ENCODE data around the gene UBAP1L. TPM values are rescaled to one million over a fixed set of nuclear protein-coding genes. Genes with fewer than 3 reads are reported as not detected.
A peak's percentile ranks its signal among the peaks of the same experiment; 100 is the strongest.

Gene UBAP1L
- total RNA-seq, 1 donor from 2014 or later: 1.8 TPM

DNA sequence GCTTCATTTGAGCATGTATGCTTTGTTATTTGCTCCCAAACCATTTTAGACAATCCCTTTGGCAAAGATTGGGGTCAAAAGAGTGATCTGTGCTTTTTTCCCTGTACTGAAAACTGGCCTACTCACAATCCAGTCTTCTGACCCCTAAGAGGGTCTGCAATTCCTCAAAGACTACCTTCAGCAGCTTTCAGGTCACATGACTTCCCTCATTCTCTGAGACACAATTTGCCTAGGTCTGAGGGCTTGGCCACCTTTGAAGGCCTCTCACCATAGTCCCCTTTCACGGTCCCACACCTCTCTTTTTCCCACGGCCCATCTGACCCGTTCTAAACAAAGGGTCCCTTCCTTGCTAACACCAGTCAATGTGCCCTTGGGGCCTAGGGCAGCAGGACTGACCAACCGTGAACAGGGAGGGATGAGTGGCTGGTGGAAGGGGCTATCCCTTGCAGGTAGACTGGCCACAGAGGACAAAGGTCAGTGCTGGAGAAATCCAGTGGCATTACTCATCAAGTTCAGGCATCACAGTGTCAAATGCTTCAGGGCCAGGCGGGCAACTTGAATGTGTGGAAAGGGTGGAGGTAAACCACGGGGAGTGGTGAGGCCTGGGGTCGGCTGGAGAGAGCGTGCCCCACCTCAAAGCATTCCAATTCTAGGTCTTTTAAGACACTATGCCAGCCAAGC is 58.0 kb downstream of the UBAP1L start:
- TF ChIP-seq, protein P1, sequence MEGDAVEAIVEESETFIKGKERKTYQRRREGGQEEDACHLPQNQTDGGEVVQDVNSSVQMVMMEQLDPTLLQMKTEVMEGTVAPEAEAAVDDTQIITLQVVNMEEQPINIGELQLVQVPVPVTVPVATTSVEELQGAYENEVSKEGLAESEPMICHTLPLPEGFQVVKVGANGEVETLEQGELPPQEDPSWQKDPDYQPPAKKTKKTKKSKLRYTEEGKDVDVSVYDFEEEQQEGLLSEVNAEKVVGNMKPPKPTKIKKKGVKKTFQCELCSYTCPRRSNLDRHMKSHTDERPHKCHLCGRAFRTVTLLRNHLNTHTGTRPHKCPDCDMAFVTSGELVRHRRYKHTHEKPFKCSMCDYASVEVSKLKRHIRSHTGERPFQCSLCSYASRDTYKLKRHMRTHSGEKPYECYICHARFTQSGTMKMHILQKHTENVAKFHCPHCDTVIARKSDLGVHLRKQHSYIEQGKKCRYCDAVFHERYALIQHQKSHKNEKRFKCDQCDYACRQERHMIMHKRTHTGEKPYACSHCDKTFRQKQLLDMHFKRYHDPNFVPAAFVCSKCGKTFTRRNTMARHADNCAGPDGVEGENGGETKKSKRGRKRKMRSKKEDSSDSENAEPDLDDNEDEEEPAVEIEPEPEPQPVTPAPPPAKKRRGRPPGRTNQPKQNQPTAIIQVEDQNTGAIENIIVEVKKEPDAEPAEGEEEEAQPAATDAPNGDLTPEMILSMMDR (IDR thresholded peaks at IDR 0.05; ENCODE audit: insufficient read depth, low read depth, low read length): no peak
- no peak for TF ChIP-seq EZH2 (IDR thresholded peaks at IDR 0.05; ENCODE audit: insufficient read depth, low read length)
- H3K27me3 ChIP-seq (ENCODE audit: insufficient read depth, low read length): peaks cover 29% of the 10 kb centered on the region
- no peaks in the 10 kb centered on the region for H3K36me3 ChIP-seq (ENCODE audit: insufficient read depth, low read length)
- peak; percentile 51 for DNase-seq (ENCODE audit: low read depth)
- H2AFZ ChIP-seq (ENCODE audit: low read depth, low read length): no peak overlapping the region
- H3K4me3 ChIP-seq (ENCODE audit: insufficient read depth, low read depth, low read length): no peak overlapping the region
- H3K79me2 ChIP-seq (ENCODE audit: insufficient read depth, low read length): no peaks in the 10 kb centered on the region
- H3K36me3 Mint-ChIP-seq (ENCODE audit: low read depth, unreplicated experiment): peaks cover 2% of the 10 kb centered on the region
- FAIRE-seq: no peak
- no peak overlapping the region for H3K4me2 ChIP-seq (ENCODE audit: low read length)
- H3K27ac ChIP-seq (ENCODE audit: low read depth, low read length): no peak overlapping the region
- no peak overlapping the region for H3K4me3 Mint-ChIP-seq (ENCODE audit: unreplicated experiment)
- H3K27ac Mint-ChIP-seq (ENCODE audit: unreplicated experiment): no peak overlapping the region
- peaks cover 21% of the 10 kb centered on the region for H3K4me1 Mint-ChIP-seq (ENCODE audit: low read depth, unreplicated experiment)
- peaks cover 2% of the 10 kb centered on the region for H3K9me3 ChIP-seq (ENCODE audit: insufficient read depth, low read depth, low read length)
- no peaks in the 10 kb centered on the region for H4K20me1 ChIP-seq (ENCODE audit: insufficient read depth, low read length)
- peaks cover 5% of the 10 kb centered on the region for H3K9me3 Mint-ChIP-seq (ENCODE audit: unreplicated experiment)
- no peak overlapping the region for H3K9ac ChIP-seq (ENCODE audit: low read length)
- peaks cover 14% of the 10 kb centered on the region for H3K4me1 ChIP-seq (ENCODE audit: insufficient read depth, low read length)
- peaks cover 13% of the 10 kb centered on the region for H3K27me3 Mint-ChIP-seq (ENCODE audit: low read depth, unreplicated experiment)

DNA sequence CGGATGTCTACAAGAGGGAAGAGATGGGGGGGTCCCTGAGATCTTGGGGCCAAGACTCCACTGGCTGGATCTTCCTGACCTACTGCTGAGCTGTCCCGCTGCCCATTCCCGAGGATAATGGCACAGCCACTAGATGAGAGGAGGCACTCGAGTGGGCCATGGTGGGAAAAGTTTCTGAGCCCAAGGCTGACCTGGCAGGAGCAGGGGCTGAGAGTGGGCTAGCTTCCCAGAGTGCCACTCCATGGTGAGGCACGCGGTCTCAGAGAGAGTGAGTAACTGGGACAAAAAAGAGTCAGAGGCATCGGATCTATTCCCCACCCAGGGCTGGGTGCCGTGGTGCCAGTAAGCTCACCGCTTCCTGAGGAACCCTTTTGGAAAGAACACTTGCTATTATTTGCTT is 58.9 kb downstream of the UBAP1L start:
- no peak overlapping the region for H3K9ac ChIP-seq (ENCODE audit: low read length)
- Mint-ChIP-seq H3K4me1 (ENCODE audit: low read depth, unreplicated experiment) (peaks cover 21% of the 10 kb centered on the region), H3K27ac (ENCODE audit: unreplicated experiment) (peak overlapping the region; percentile 48), H3K9me3 (ENCODE audit: unreplicated experiment) (peaks cover 5% of the 10 kb centered on the region), H3K4me3 (ENCODE audit: unreplicated experiment) (no peak overlapping the region), H3K36me3 (ENCODE audit: low read depth, unreplicated experiment) (peaks cover 2% of the 10 kb centered on the region), H3K27me3 (ENCODE audit: low read depth, unreplicated experiment) (peaks cover 22% of the 10 kb centered on the region)
- DNase-seq (ENCODE audit: low read depth): no peak
- H3K4me1 ChIP-seq (ENCODE audit: insufficient read depth, low read length): peaks cover 14% of the 10 kb centered on the region
- peaks cover 2% of the 10 kb centered on the region for H3K9me3 ChIP-seq (ENCODE audit: insufficient read depth, low read depth, low read length)
- H3K4me2 ChIP-seq (ENCODE audit: low read length): no peak overlapping the region
- H3K4me3 ChIP-seq (ENCODE audit: insufficient read depth, low read depth, low read length): no peak overlapping the region
- no peak for FAIRE-seq
- TF ChIP-seq, protein P1 (IDR thresholded peaks at IDR 0.05; ENCODE audit: insufficient read depth, low read depth, low read length): no peak
- TF ChIP-seq EZH2 (IDR thresholded peaks at IDR 0.05; ENCODE audit: insufficient read depth, low read length): no peak
- H3K27ac ChIP-seq (ENCODE audit: low read depth, low read length): no peak overlapping the region
- no peaks in the 10 kb centered on the region for H4K20me1 ChIP-seq (ENCODE audit: insufficient read depth, low read length)
- H3K36me3 ChIP-seq (ENCODE audit: insufficient read depth, low read length): no peaks in the 10 kb centered on the region
- H3K79me2 ChIP-seq (ENCODE audit: insufficient read depth, low read length): no peaks in the 10 kb centered on the region
- no peak overlapping the region for H2AFZ ChIP-seq (ENCODE audit: low read depth, low read length)
- H3K27me3 ChIP-seq (ENCODE audit: insufficient read depth, low read length): peaks cover 26% of the 10 kb centered on the region

DNA sequence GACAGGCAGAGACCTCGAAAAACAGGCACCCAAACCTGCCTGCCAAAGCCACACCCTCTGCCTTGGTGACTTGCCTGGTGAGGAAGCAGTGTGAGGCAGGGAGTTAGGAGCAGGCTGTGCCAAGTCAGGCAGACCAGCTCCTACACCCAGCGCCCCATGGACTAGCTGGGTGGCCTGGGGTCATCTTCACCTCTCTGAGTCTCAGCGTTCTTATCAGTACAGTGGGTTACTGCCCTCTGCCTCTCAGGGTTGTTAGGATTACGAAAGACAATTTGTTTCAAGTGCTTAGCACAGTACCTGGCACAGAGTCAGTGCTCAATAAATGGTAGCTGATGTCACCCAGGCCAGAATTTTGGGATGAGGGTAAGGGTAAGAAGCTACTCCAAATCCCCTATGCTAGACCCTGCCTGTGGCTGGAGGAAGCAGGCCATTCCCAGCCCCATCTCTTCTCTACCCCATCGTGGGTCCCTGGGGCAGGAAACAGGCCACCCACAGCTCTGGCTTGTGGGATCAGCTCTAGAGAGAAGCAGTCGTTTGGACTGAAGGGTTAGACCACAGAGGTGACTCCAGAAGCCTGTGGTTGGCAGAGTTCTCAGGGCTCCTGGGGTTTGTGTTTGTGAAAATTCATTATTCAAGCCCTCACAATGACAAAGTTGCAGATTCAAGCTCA is 59.7 kb downstream of the UBAP1L start:
- Histone ChIP-seq H2AFZ (ENCODE audit: low read depth, low read length) (no peak overlapping the region), H3K4me3 (ENCODE audit: insufficient read depth, low read depth, low read length) (no peak overlapping the region)

More for the DNA sequence above, 59.7 kb downstream of the UBAP1L start:
- DNase-seq (ENCODE audit: low read depth): peak; percentile 46
- H3K27me3 Mint-ChIP-seq (ENCODE audit: low read depth, unreplicated experiment): peaks cover 21% of the 10 kb centered on the region
- H3K36me3 Mint-ChIP-seq (ENCODE audit: low read depth, unreplicated experiment): peaks cover 2% of the 10 kb centered on the region
- Histone ChIP-seq H3K9ac (ENCODE audit: low read length) (no peak overlapping the region), H3K9me3 (ENCODE audit: insufficient read depth, low read depth, low read length) (no peaks in the 10 kb centered on the region), H3K79me2 (ENCODE audit: insufficient read depth, low read length) (no peaks in the 10 kb centered on the region), H3K4me2 (ENCODE audit: low read length) (peak overlapping the region; percentile 31), H4K20me1 (ENCODE audit: insufficient read depth, low read length) (no peaks in the 10 kb centered on the region), H3K27me3 (ENCODE audit: insufficient read depth, low read length) (peaks cover 19% of the 10 kb centered on the region), H3K36me3 (ENCODE audit: insufficient read depth, low read length) (no peaks in the 10 kb centered on the region), H3K27ac (ENCODE audit: low read depth, low read length) (no peak overlapping the region), H3K4me1 (ENCODE audit: insufficient read depth, low read length) (peaks cover 15% of the 10 kb centered on the region)
- H3K9me3 Mint-ChIP-seq (ENCODE audit: unreplicated experiment): peaks cover 5% of the 10 kb centered on the region
- H3K27ac Mint-ChIP-seq (ENCODE audit: unreplicated experiment): peak overlapping the region; percentile 48
- H3K4me1 Mint-ChIP-seq (ENCODE audit: low read depth, unreplicated experiment): peaks cover 21% of the 10 kb centered on the region
- no peak for FAIRE-seq
- H3K4me3 Mint-ChIP-seq (ENCODE audit: unreplicated experiment): no peak overlapping the region
- no peak for TF ChIP-seq EZH2 (IDR thresholded peaks at IDR 0.05; ENCODE audit: insufficient read depth, low read length)
- TF ChIP-seq, protein P1 (IDR thresholded peaks at IDR 0.05; ENCODE audit: insufficient read depth, low read depth, low read length): no peak

Measured in astrocyte (in vitro differentiated cells and primary cell).